Hematopoietic multipotent progenitor cell treated with erythropoietin and hydrocortisone succinate and interleukin-3 and kit ligand, for 8 days (in vitro differentiated cells): ENCODE measurements around the gene P2RX3.
"Not testable (repeated sequence)": the region's sequence is repeated elsewhere in the genome, so short reads cannot be mapped to it uniquely, and the experiment has no call there.

Experiments
- DNase-seq: peaks from one replicate; pipeline ENCODE4 v3.0.0-alpha.2; 2015

The P2RX3 gene

GRCh38 chr11:57353852-57354251, 15.7 kb downstream of the P2RX3 start:
- peak; percentile 26 for DNase-seq

- peak; percentile 79 for DNase-seq
Observed at GRCh38 chr11:57354699-57355098, 16.5 kb downstream of the P2RX3 start.

- no peak for DNase-seq
Observed at GRCh38 chr11:57356268-57356667, 18.1 kb downstream of the P2RX3 start.

- DNase-seq: no peak
Observed at GRCh38 chr11:57357310-57357709, 19.2 kb downstream of the P2RX3 start.

- DNase-seq: no peak
Observed at GRCh38 chr11:57357856-57358255, 19.7 kb downstream of the P2RX3 start.

- peak; percentile 81 for DNase-seq
Observed at GRCh38 chr11:57358543-57358961, 20.4 kb downstream of the P2RX3 start.

- no peak for DNase-seq
Observed at GRCh38 chr11:57358991-57359390, 20.8 kb downstream of the P2RX3 start.

GRCh38 chr11:57359396-57359795, 21.2 kb downstream of the P2RX3 start:
- DNase-seq: no peak

- DNase-seq: no peak
Observed at GRCh38 chr11:57359896-57360690, 21.9 kb downstream of the P2RX3 start.

- no peak for DNase-seq
Observed at GRCh38 chr11:57360991-57361390, 22.8 kb downstream of the P2RX3 start.

- DNase-seq: not testable (repeated sequence)
Observed at GRCh38 chr11:57361420-57361819, 23.3 kb downstream of the P2RX3 start.

GRCh38 chr11:57361926-57362325, 23.8 kb downstream of the P2RX3 start:
- no peak for DNase-seq

GRCh38 chr11:57363131-57364080, 25.3 kb downstream of the P2RX3 start:
- peak; percentile 50 for DNase-seq

- DNase-seq: no peak
Observed at GRCh38 chr11:57364851-57365660, 26.9 kb downstream of the P2RX3 start.

- DNase-seq: no peak
Observed at GRCh38 chr11:57368106-57368844, 30.1 kb downstream of the P2RX3 start.

GRCh38 chr11:57368845-57369232, 30.7 kb downstream of the P2RX3 start:
- no peak for DNase-seq

GRCh38 chr11:57370251-57370650, 32.1 kb downstream of the P2RX3 start:
- DNase-seq: no peak

- DNase-seq: no peak
Observed at GRCh38 chr11:57370941-57371340, 32.8 kb downstream of the P2RX3 start.

GRCh38 chr11:57373146-57373545, 35.0 kb downstream of the P2RX3 start:
- no peak for DNase-seq

- DNase-seq: no peak
Observed at GRCh38 chr11:57374966-57375365, 36.8 kb downstream of the P2RX3 start.

- DNase-seq: no peak
Observed at GRCh38 chr11:57375490-57375889, 37.3 kb downstream of the P2RX3 start.
